ENCODE data around the gene ADAMTS1.

DNA sequence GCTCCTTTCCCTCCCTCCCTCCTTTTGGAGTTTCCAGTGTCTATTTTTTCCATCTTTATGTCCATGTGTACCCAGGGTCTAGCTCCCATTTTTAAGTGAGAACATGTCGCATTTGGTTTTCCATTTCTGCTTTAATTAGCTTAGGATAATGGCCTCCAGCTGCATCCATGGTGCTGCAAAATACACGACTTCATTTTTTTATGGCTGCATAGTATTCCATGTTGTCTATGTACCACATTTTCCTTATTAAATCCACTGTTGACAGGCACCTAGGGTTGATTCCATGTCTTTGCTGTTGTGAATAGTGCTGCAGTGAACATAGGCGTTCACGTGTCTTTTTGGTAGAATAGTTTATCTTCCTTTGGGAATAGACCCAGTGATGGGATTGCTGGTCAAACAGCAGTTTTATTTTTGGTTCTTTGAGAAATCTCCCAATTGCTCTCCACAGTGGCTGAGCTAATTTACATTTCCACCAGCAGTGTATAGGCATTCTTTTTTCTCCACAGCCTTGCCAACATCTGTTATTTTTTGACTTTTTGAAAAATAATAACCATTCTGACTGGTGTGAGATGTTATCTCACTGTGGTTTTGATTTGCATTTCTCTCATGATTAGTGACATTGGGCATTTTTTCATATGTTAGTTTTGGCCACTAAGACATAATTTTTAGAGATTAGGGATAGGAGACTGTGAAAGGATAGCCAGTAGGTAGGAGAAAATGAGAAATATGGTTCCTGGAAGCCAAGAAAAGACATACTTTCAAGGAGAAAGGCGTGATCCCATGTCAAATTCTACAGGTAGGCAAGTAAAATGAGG lies 50.4 kb downstream of the ADAMTS1 start:
- TF ChIP-seq POLR2A (IDR thresholded peaks at IDR 0.05) (no peak), POLR2AphosphoS5 (IDR thresholded peaks at IDR 0.05) (no peak), CTCF (IDR thresholded peaks at IDR 0.05) (no peak)

Measured in sigmoid colon (tissue), 4 donors.